Measurements from ENCODE around the gene EIF2AK2. TPM values are rescaled to one million over a fixed set of nuclear protein-coding genes. Genes with fewer than 3 reads are reported as not detected.
A peak's percentile ranks its signal among the peaks of the same experiment; 100 is the strongest.

The EIF2AK2 gene
- total RNA-seq, 1 donor from 2014 or later = 37.0 TPM

GRCh38 chr2:37104178-37104577 lies 52.6 kb downstream of the EIF2AK2 start:
- peaks cover 73% of the 10 kb centered on the region for H3K36me3 Mint-ChIP-seq (ENCODE audit: low read depth)
- CTCF ChIA-PET = interaction anchor here (1.4 kb wide), 1 partner anchor 12 kb away, joined by 3 read pairs; no protein-coding TSS in a partner anchor
- intact Hi-C loops (cut with micrococcal nuclease) = no loop called here

GRCh38 chr2:37102588-37102987 lies 54.2 kb downstream of the EIF2AK2 start:
- Mint-ChIP-seq H3K36me3 (ENCODE audit: low read depth) (peaks cover 64% of the 10 kb centered on the region), H3K4me1 (peaks cover 8% of the 10 kb centered on the region), H3K27ac (no peak overlapping the region), H3K9me3 (no peaks in the 10 kb centered on the region), H3K4me3 (no peak overlapping the region), H3K27me3 (no peaks in the 10 kb centered on the region)
- CTCF ChIA-PET = no interaction called here
- no peak for TF ChIP-seq CTCF (IDR thresholded peaks at IDR 0.05)
- DNase-seq (no peak), ATAC-seq (ENCODE audit: low read depth) (no peak)
- POLR2A ChIA-PET = interaction anchor here (1.0 kb wide), 1 partner anchor 11 kb away, joined by 3 read pairs; no protein-coding TSS in a partner anchor
- intact Hi-C loops (cut with micrococcal nuclease) = no loop called here

More at GRCh38 chr2:37104178-37104577, 52.6 kb downstream of the EIF2AK2 start:
- POLR2A ChIA-PET = interaction anchor here (0.9 kb wide), 1 partner anchor 104 kb away, joined by 3 read pairs; no protein-coding TSS in a partner anchor
- ATAC-seq (ENCODE audit: low read depth) = no peak
- Mint-ChIP-seq H3K4me3 (no peak overlapping the region), H3K4me1 (peaks cover 1% of the 10 kb centered on the region), H3K27ac (no peak overlapping the region), H3K27me3 (no peaks in the 10 kb centered on the region), H3K9me3 (no peaks in the 10 kb centered on the region)
- DNase-seq = no peak
- TF ChIP-seq CTCF (IDR thresholded peaks at IDR 0.05) = no peak

GRCh38 chr2:37100054-37100453 lies 56.7 kb downstream of the EIF2AK2 start:
- no peak for TF ChIP-seq CTCF (IDR thresholded peaks at IDR 0.05)
- H3K36me3 Mint-ChIP-seq (ENCODE audit: low read depth) = peaks cover 69% of the 10 kb centered on the region
- ATAC-seq (ENCODE audit: low read depth) = no peak

GRCh38 chr2:37098416-37099118 lies 58.2 kb downstream of the EIF2AK2 start:
- no peak for TF ChIP-seq CTCF (IDR thresholded peaks at IDR 0.05)
- Mint-ChIP-seq H3K36me3 (ENCODE audit: low read depth) (peaks cover 72% of the 10 kb centered on the region), H3K4me3 (no peak overlapping the region), H3K27me3 (no peaks in the 10 kb centered on the region), H3K4me1 (peaks cover 33% of the 10 kb centered on the region), H3K9me3 (no peaks in the 10 kb centered on the region), H3K27ac (peak overlapping the region; percentile 35)
- DNase-seq (no peak), ATAC-seq (ENCODE audit: low read depth) (no peak)
- ChIA-PET CTCF (interaction anchor here (0.6 kb wide), 1 partner anchor 185 kb away, joined by 3 read pairs; no protein-coding TSS in a partner anchor), POLR2A (interaction anchor here (1.3 kb wide), 1 partner anchor 14 kb away, joined by 5 read pairs; the partner anchor contains the start of genes GPATCH11 and HEATR5B)
- intact Hi-C loops (cut with micrococcal nuclease) = no loop called here

More at GRCh38 chr2:37100054-37100453, 56.7 kb downstream of the EIF2AK2 start:
- intact Hi-C loops (cut with micrococcal nuclease) = no loop called here
- H3K27ac Mint-ChIP-seq = peak overlapping the region; percentile 1
- H3K4me3 Mint-ChIP-seq = no peak overlapping the region
- POLR2A ChIA-PET = no interaction called here
- CTCF ChIA-PET = no interaction called here
- H3K27me3 Mint-ChIP-seq = no peaks in the 10 kb centered on the region
- no peak for DNase-seq
- no peaks in the 10 kb centered on the region for H3K9me3 Mint-ChIP-seq
- peaks cover 27% of the 10 kb centered on the region for H3K4me1 Mint-ChIP-seq

- H3K4me3 Mint-ChIP-seq = no peak overlapping the region
- intact Hi-C loops (cut with micrococcal nuclease) = loop anchor here (2.0 kb wide), 1 partner anchor 16 kb away; no protein-coding TSS in a partner anchor
- no peaks in the 10 kb centered on the region for H3K9me3 Mint-ChIP-seq
- DNase-seq = no peak
- ChIA-PET CTCF (no interaction called here), POLR2A (interaction anchor here (0.6 to 1.3 kb wide), 3 partner anchors 11 to 59 kb away, joined by 3 to 7 read pairs (median 4); no protein-coding TSS in a partner anchor)
- peak; percentile 47 for ATAC-seq (ENCODE audit: low read depth)
- H3K27ac Mint-ChIP-seq = peak overlapping the region; percentile 76
- H3K27me3 Mint-ChIP-seq = no peaks in the 10 kb centered on the region
- peaks cover 47% of the 10 kb centered on the region for H3K4me1 Mint-ChIP-seq
- peaks cover 77% of the 10 kb centered on the region for H3K36me3 Mint-ChIP-seq (ENCODE audit: low read depth)
- no peak for TF ChIP-seq CTCF (IDR thresholded peaks at IDR 0.05)
Measured at GRCh38 chr2:37096568-37096967, 60.2 kb downstream of the EIF2AK2 start.
